HG03064 (cell line): Measurements from ENCODE around the gene PPP1R13L.

ENCODE experiments used
- ATAC-seq: cut with Tn5 transposase; IDR thresholded peaks from one replicate; pipeline ENCODE4 v1.9.1; 2021; ENCODE audit warnings: low read depth; ENCODE audit not compliant: unreplicated experiment

PPP1R13L gene

GRCh38 chr19:45404557-45405434 is at the start of gene PPP1R13L:
Gene PPP1R13L, minus strand, starts transcription at chr19:45405069. Its CDS starts 6,751 bp downstream, at chr19:45398318.
- peak; percentile 25 for ATAC-seq

- no peak for ATAC-seq
Observed at GRCh38 chr19:45451850-45452387, 47.0 kb upstream of the PPP1R13L start.

- peak; percentile 9 for ATAC-seq
Observed at GRCh38 chr19:45451131-45451849, 46.4 kb upstream of the PPP1R13L start.

- no peak for ATAC-seq
Observed at GRCh38 chr19:45450012-45450333, 45.1 kb upstream of the PPP1R13L start.

GRCh38 chr19:45448887-45449299 is 44.0 kb upstream of the PPP1R13L start:
- no peak for ATAC-seq

GRCh38 chr19:45448425-45448756 is 43.5 kb upstream of the PPP1R13L start:
- no peak for ATAC-seq

- no peak for ATAC-seq
Observed at GRCh38 chr19:45446944-45447343, 42.1 kb upstream of the PPP1R13L start.

GRCh38 chr19:45446295-45446694 is 41.4 kb upstream of the PPP1R13L start:
- no peak for ATAC-seq

GRCh38 chr19:45445139-45445538 is 40.3 kb upstream of the PPP1R13L start:
- ATAC-seq = no peak

- no peak for ATAC-seq
Observed at GRCh38 chr19:45444318-45445041, 39.6 kb upstream of the PPP1R13L start.

- ATAC-seq = no peak
Observed at GRCh38 chr19:45443462-45444317, 38.8 kb upstream of the PPP1R13L start.

- no peak for ATAC-seq
Observed at GRCh38 chr19:45442778-45443461, 38.1 kb upstream of the PPP1R13L start.

GRCh38 chr19:45442408-45442777 is 37.5 kb upstream of the PPP1R13L start:
- no peak for ATAC-seq

GRCh38 chr19:45440873-45441654 is 36.2 kb upstream of the PPP1R13L start:
- no peak for ATAC-seq

- no peak for ATAC-seq
Observed at GRCh38 chr19:45440259-45440638, 35.4 kb upstream of the PPP1R13L start.

GRCh38 chr19:45439569-45440258 is 34.8 kb upstream of the PPP1R13L start:
- peak; percentile 37 for ATAC-seq

- no peak for ATAC-seq
Observed at GRCh38 chr19:45439190-45439568, 34.3 kb upstream of the PPP1R13L start.

GRCh38 chr19:45437328-45437727 is 32.5 kb upstream of the PPP1R13L start:
- no peak for ATAC-seq
